Vagina (tissue), 2 donors: ENCODE results near the gene OLFML2A. TPM values are rescaled to one million over a fixed set of nuclear protein-coding genes. Genes with fewer than 3 reads are reported as not detected.

Experiments used
- DNase-seq, 2 donors: peaks; one replicate each; pipeline ENCODE4 v3.0.0-alpha.2; 2017; ENCODE audit errors: extremely low spot score in 2 of 2
- H3K27ac ChIP-seq: fragments of 200-600 bp; sonication (generic); one replicate; pipeline ENCODE4 v1.5.1; 2019
- H3K27me3 ChIP-seq: fragments of 200-600 bp; sonication (generic); one replicate; pipeline ENCODE4 v1.5.1; 2019
- H3K36me3 ChIP-seq, 2 donors: fragments of 200-600 bp; sonication (generic); one replicate each; pipeline ENCODE4 v1.5.1; 2017 to 2019
- H3K4me1 ChIP-seq: fragments of 200-600 bp; sonication (generic); one replicate; pipeline ENCODE4 v1.5.1; 2019
- H3K4me3 ChIP-seq, 2 donors: fragments of 200-600 bp; sonication (generic); 1 replicate in 1 of 2; 2 replicates in 1 of 2; pipeline ENCODE4 v1.5.1; 2016 to 2019
- H3K9me3 ChIP-seq: fragments of 200-600 bp; sonication (generic); one replicate; pipeline ENCODE4 v1.5.1; 2019
- CTCF ChIP-seq, 3 experiments: fragments of 450-650 bp in 2 of 3; fragments of 200-600 bp in 1 of 3; sonication (generic) in 1 of 3; IDR thresholded peaks; one replicate each; pipeline ENCODE4 v1.5.1; 2017 to 2019; ENCODE audit warnings: antibody characterized with exemption in 3 of 3, mild to moderate bottlenecking in 2 of 3, moderate library complexity in 2 of 3
- POLR2A ChIP-seq, 2 donors: fragments of 450-650 bp; IDR thresholded peaks; one replicate each; pipeline ENCODE4 v1.6.1; 2017; ENCODE audit warnings: antibody characterized with exemption in 2 of 2, mild to moderate bottlenecking in 2 of 2, moderate library complexity in 2 of 2
- POLR2AphosphoS5 ChIP-seq, 2 donors: sonication (generic); formaldehyde crosslinking; IDR thresholded peaks; one replicate each; pipeline ENCODE4 v1.9.0; 2017; ENCODE audit warnings: antibody characterized with exemption in 2 of 2, mild to moderate bottlenecking in 2 of 2, low read depth in 1 of 2; ENCODE audit not compliant: insufficient read depth in 1 of 2
- intact Hi-C: fragments of 100-400 bp; cut with DNase I; formaldehyde crosslinking; loops from one replicate; pipeline ENCODE4 v1.15.1; 2023
- total RNA-seq: library from RNA; depleted of rRNA; stranded (reverse); fragments of >200 nt; gene quantifications from one replicate; pipeline ENCODE4 v1.2.3, GENCODE V29; 2016

OLFML2A gene
- total RNA-seq, 1 donor from 2014 or later = 39.3 TPM

GRCh38 chr9:124860582-124861341, 83.8 kb downstream of the OLFML2A start:
- intact Hi-C loops = no loop called here

GRCh38 chr9:124861342-124862229, 84.7 kb downstream of the OLFML2A start, which contains the start of the genes ARPC5L and RPL35:
ARPC5L (plus strand) TSS chr9:124862130; CDS start chr9:124869291, 7,161 bp downstream.
RPL35 (minus strand) TSS chr9:124861957; CDS start chr9:124861912, 45 bp downstream.
- intact Hi-C loops = no loop called here
- DNase-seq = peak in 1 of 2 donors; percentile 95
- Histone ChIP-seq H3K4me3 (peak within 1 kb of the TSS; percentile 88 to 97), H3K36me3 (peaks cover 0 to 40% of the 10 kb centered on the region in 2 donors), H3K27ac (peak within 1 kb of the TSS; percentile 84), H3K4me1 (peaks cover 38% of the 10 kb centered on the region), H3K27me3 (no peaks in the 10 kb centered on the region), H3K9me3 (no peaks in the 10 kb centered on the region)
- TF ChIP-seq CTCF (IDR thresholded peaks at IDR 0.05) (peak in 1 of 3 experiments; percentile 7), POLR2AphosphoS5 (IDR thresholded peaks at IDR 0.05; ENCODE audit: insufficient read depth in 1 of 2, low read depth in 1 of 2) (peak; percentile 33 to 98), POLR2A (IDR thresholded peaks at IDR 0.05) (peak in 1 of 2 donors; percentile 82)

More at GRCh38 chr9:124860582-124861341, 83.8 kb downstream of the OLFML2A start:
- Histone ChIP-seq H3K27ac (peak overlapping the region; percentile 84), H3K4me1 (peaks cover 38% of the 10 kb centered on the region), H3K36me3 (peaks cover 0 to 40% of the 10 kb centered on the region in 2 donors), H3K27me3 (no peaks in the 10 kb centered on the region), H3K9me3 (no peaks in the 10 kb centered on the region), H3K4me3 (peak overlapping the region; percentile 88 to 97)
- peak in 1 of 2 donors; percentile 86 for DNase-seq
- TF ChIP-seq POLR2AphosphoS5 (IDR thresholded peaks at IDR 0.05; ENCODE audit: insufficient read depth in 1 of 2, low read depth in 1 of 2) (no peak), CTCF (IDR thresholded peaks at IDR 0.05) (no peak), POLR2A (IDR thresholded peaks at IDR 0.05) (no peak)

GRCh38 chr9:124863371-124863871, 86.5 kb downstream of the OLFML2A start:
- DNase-seq = no peak
- Histone ChIP-seq H3K4me3 (no peak overlapping the region), H3K9me3 (no peaks in the 10 kb centered on the region), H3K27ac (peak overlapping the region; percentile 84), H3K36me3 (peaks cover 0 to 22% of the 10 kb centered on the region in 2 donors), H3K4me1 (peaks cover 48% of the 10 kb centered on the region), H3K27me3 (no peaks in the 10 kb centered on the region)
- TF ChIP-seq POLR2AphosphoS5 (IDR thresholded peaks at IDR 0.05; ENCODE audit: insufficient read depth in 1 of 2, low read depth in 1 of 2) (peak in 1 of 2 donors; percentile 91), CTCF (IDR thresholded peaks at IDR 0.05) (no peak)
- intact Hi-C loops = no loop called here

Other genes with a start within 250 kb of the OLFML2A start
- gene NR6A1, start 5.8 kb upstream of the OLFML2A start, total RNA-seq = 1.2 TPM
- not detected for gene WDR38, start 76.3 kb downstream of the OLFML2A start, total RNA-seq
- gene RPL35, start 84.8 kb downstream of the OLFML2A start, total RNA-seq = 1,925 TPM
- 28.5 TPM for gene ARPC5L, start 85.0 kb downstream of the OLFML2A start, total RNA-seq
- 14.7 TPM for gene GOLGA1, start 163.9 kb downstream of the OLFML2A start, total RNA-seq